Fibroblast of villous mesenchyme (primary cell): Measurements from ENCODE around the gene NKAIN2. TPM values are rescaled to one million over a fixed set of nuclear protein-coding genes. Genes with fewer than 3 reads are reported as not detected.
"Not testable (repeated sequence)": the region's sequence is repeated elsewhere in the genome, so short reads cannot be mapped to it uniquely, and the experiment has no call there.

Experiments
- DNase-seq: peaks from one replicate; pipeline ENCODE4 v3.0.0-alpha.2; 2010; ENCODE audit warnings: low read depth
- H3K4me3 ChIP-seq: 2 replicates; pipeline ENCODE4 v1.5.1; 2011; ENCODE audit warnings: low read depth, mild to moderate bottlenecking, low read length
- CTCF ChIP-seq: IDR thresholded peaks from 2 replicates; pipeline ENCODE4 v1.5.1; 2012; ENCODE audit warnings: low read depth, mild to moderate bottlenecking, low read length; ENCODE audit not compliant: insufficient read depth
- total RNA-seq: library from RNA; depleted of rRNA; stranded (reverse); fragments of >200 nt; gene quantifications from 2 replicates; pipeline ENCODE4 v1.2.3, GENCODE V29; 2012

The NKAIN2 gene
- total RNA-seq, 1 donor, result not detected

DNA sequence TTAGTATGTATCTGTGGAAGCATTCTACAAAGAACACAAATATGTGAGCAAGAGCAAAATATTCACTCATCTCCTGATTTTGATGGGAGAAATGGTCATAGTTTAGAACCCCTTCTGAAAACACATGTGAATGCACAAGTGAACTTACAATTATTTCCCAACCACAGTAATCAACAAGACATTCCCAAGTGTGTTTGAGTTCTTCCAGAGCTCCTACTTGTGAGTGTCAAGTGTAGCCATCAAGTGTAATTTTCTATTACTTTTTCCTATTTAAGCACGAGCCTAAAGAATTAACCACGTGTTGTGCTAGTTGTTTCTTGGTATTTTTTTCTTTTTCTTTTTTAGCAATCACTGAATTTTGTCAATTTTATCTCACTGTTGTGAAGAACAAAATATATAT is 402.3 kb downstream of the NKAIN2 start:
- peak; percentile 10 for DNase-seq
- no peak overlapping the region for H3K4me3 ChIP-seq
- no peak for TF ChIP-seq CTCF

- DNase-seq, result peak; percentile 8
- TF ChIP-seq CTCF, result no peak
Observed at GRCh38 chr6:124223611-124224345, 420.1 kb downstream of the NKAIN2 start.

DNA sequence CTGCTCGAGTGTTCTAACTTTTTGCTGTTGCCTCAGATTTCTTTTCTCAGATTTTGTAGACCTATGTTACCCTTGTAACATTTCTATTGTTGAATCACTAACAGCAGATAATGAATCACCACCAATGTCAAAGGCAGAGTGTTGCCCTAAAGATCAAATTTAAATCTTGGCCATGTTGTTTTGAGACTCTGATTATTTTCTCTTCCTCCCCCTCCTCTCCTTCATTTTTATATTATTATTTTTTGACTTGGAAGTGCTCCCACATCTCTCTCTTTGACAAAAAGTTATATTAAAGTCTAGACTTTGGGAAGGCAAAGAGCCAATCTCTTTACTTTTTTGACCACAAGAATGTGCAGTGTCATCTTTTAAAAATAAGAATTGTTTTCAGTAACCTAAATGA is 422.7 kb downstream of the NKAIN2 start:
- H3K4me3 ChIP-seq, result no peak overlapping the region
- no peak for TF ChIP-seq CTCF
- peak; percentile 1 for DNase-seq

More at GRCh38 chr6:124223611-124224345, 420.1 kb downstream of the NKAIN2 start:
- no peak overlapping the region for H3K4me3 ChIP-seq

DNA sequence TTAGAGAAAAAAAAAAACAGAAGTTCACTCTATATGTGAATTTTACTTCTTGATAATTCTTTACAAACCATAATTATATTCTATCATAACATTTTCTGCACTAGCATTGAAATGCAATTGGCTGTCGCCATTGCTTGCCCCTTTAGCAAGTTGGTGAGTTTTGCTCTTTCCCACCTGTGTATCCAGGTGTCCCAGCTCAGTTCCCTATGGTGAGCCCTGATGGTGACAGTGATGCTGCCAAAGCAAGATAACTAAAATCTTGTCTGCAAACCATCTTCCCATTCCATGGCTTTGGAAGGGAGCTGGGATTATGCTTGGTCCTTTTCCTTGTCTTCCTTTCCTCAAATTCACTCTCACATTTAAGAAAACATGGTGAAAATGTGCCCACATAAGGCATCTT is 429.6 kb downstream of the NKAIN2 start:
- no peak for DNase-seq
- H3K4me3 ChIP-seq, result no peak overlapping the region
- TF ChIP-seq CTCF, result no peak

GRCh38 chr6:124234801-124235200 is 431.1 kb downstream of the NKAIN2 start:
- H3K4me3 ChIP-seq, result no peak overlapping the region
- no peak for TF ChIP-seq CTCF
- DNase-seq, result no peak

- no peak overlapping the region for H3K4me3 ChIP-seq
- DNase-seq, result no peak
- no peak for TF ChIP-seq CTCF
Observed at GRCh38 chr6:124237911-124238310, 434.2 kb downstream of the NKAIN2 start.

GRCh38 chr6:124238408-124238807 is 434.7 kb downstream of the NKAIN2 start:
- H3K4me3 ChIP-seq, DNase-seq: not testable (repeated sequence)
